Calu3 (cell line): ENCODE data around the gene NR1I3. TPM values are rescaled to one million over a fixed set of nuclear protein-coding genes. Genes with fewer than 3 reads are reported as not detected.

Source experiments
- BruUV-seq: library from RNA; stranded (reverse); fragments of 400-500 nt; replicated peaks from 2 replicates; lab custom pipeline; 2021; lab: Mats Ljungman, UMichigan
- CTCF ChIA-PET: fragments of 300-600 bp; sonication (Branson Sonifier 250); formaldehyde crosslinking; loops from one replicate; lab custom pipeline; 2022; ENCODE audit warnings: antibody characterized with exemption; lab: Charles Lee
- DNase-seq: peaks from one replicate; pipeline ENCODE4 v3.0.0; 2022
- H3K27ac Mint-ChIP-seq: one replicate; pipeline ENCODE4 v1.8.0; 2022; ENCODE audit warnings: mixed read lengths; ENCODE audit not compliant: unreplicated experiment
- H3K27me3 Mint-ChIP-seq: one replicate; pipeline ENCODE4 v1.8.0; 2022; ENCODE audit warnings: mixed read lengths; ENCODE audit not compliant: unreplicated experiment
- H3K36me3 Mint-ChIP-seq: one replicate; pipeline ENCODE4 v1.8.0; 2022; ENCODE audit warnings: mild to moderate bottlenecking, moderate library complexity, mixed read lengths; ENCODE audit not compliant: insufficient read depth, unreplicated experiment
- H3K4me1 Mint-ChIP-seq: one replicate; pipeline ENCODE4 v1.8.0; 2022; ENCODE audit warnings: mild to moderate bottlenecking, low read depth, mixed read lengths; ENCODE audit not compliant: unreplicated experiment
- H3K4me3 Mint-ChIP-seq: one replicate; pipeline ENCODE4 v1.8.0; 2022; ENCODE audit warnings: mild to moderate bottlenecking, low read depth, moderate library complexity, mixed read lengths; ENCODE audit not compliant: unreplicated experiment
- H3K9me3 Mint-ChIP-seq: one replicate; pipeline ENCODE4 v1.8.0; 2022; ENCODE audit warnings: low read depth, mixed read lengths; ENCODE audit not compliant: unreplicated experiment
- CTCF ChIP-seq: fragments of 200-600 bp; IDR thresholded peaks from one replicate; pipeline ENCODE4 v1.8.0; 2022; ENCODE audit warnings: antibody characterized with exemption; ENCODE audit not compliant: unreplicated experiment
- intact Hi-C: fragments of 100-400 bp; cut with micrococcal nuclease; formaldehyde crosslinking; loops from one replicate; pipeline ENCODE4 v1.10.0; 2022; ENCODE audit not compliant: unreplicated experiment
- total RNA-seq: library from RNA; stranded (reverse); gene quantifications from 2 replicates; pipeline ENCODE4 v1.2.3, GENCODE V29; 2022

The NR1I3 gene
- total RNA-seq, 1 experiment from 2014 or later, result not detected

DNA sequence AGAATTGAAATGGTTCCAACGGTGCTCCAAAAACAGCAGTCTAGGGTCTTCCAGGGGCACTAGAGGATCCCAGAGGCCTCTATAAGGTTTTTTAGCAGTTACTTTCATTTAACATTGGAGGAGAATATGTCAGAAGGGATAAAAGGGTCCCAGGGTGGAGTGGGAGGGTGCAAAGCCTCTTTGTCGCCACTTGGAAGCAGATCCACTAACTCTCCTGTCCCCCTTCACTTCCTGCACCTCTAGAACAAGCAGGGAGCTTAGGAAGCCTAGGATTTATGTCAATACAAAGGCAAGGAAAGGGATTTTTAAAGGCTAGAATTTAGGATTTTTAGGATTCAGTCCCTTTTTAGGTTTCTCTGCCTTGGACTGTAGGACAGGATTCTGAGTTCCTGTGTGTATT, 28.8 kb upstream of the NR1I3 start:
- Mint-ChIP-seq H3K27ac (no peak overlapping the region), H3K9me3 (no peaks in the 10 kb centered on the region), H3K36me3 (no peaks in the 10 kb centered on the region), H3K4me3 (no peak overlapping the region), H3K4me1 (no peaks in the 10 kb centered on the region), H3K27me3 (peaks cover 43% of the 10 kb centered on the region)
- no peak for TF ChIP-seq CTCF
- DNase-seq, result no peak
- no TSS peak for BruUV-seq
- CTCF ChIA-PET, result no interaction called here
- intact Hi-C loops, result no loop called here

DNA sequence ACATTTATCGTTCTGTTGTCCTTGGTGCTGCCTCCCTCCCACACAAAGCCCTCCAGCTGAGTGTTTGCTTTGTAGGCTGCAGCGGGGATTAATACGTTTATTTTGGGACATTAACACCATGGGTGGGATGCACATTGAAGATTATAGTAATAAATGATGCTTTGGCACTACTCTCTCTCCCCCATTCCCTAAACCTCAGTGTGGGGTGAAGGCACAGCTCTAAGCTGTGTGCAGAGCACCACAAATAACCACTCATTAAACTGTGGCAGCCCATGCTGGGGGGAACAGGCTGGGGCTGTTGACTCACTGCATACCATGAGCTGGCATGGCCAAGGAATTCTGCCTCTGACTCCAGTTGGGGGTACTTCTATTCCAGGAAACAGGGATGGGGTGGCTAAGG, 28.2 kb upstream of the NR1I3 start:
- no peak for TF ChIP-seq CTCF
- Mint-ChIP-seq H3K4me3 (no peak overlapping the region), H3K36me3 (no peaks in the 10 kb centered on the region), H3K4me1 (peaks cover 4% of the 10 kb centered on the region), H3K27ac (no peak overlapping the region), H3K27me3 (peaks cover 49% of the 10 kb centered on the region), H3K9me3 (no peaks in the 10 kb centered on the region)
- CTCF ChIA-PET, result interaction anchor here (1.2 kb wide), 1 partner anchor 19 kb away, joined by 3 read pairs; no protein-coding TSS in a partner anchor
- no peak for DNase-seq
- no TSS peak for BruUV-seq
- intact Hi-C loops, result no loop called here

- TF ChIP-seq CTCF, result no peak
- Mint-ChIP-seq H3K27me3 (peaks cover 58% of the 10 kb centered on the region), H3K4me1 (peaks cover 13% of the 10 kb centered on the region), H3K9me3 (no peaks in the 10 kb centered on the region), H3K4me3 (no peak overlapping the region), H3K27ac (no peak overlapping the region), H3K36me3 (no peaks in the 10 kb centered on the region)
- intact Hi-C loops, result no loop called here
- no TSS peak for BruUV-seq
- CTCF ChIA-PET, result interaction anchor here (1.2 kb wide), 1 partner anchor 18 kb away, joined by 3 read pairs; no protein-coding TSS in a partner anchor
- no peak for DNase-seq
These were observed 27.3 kb upstream of the NR1I3 start for GRCh38 chr1:161265305-161265704.

DNA sequence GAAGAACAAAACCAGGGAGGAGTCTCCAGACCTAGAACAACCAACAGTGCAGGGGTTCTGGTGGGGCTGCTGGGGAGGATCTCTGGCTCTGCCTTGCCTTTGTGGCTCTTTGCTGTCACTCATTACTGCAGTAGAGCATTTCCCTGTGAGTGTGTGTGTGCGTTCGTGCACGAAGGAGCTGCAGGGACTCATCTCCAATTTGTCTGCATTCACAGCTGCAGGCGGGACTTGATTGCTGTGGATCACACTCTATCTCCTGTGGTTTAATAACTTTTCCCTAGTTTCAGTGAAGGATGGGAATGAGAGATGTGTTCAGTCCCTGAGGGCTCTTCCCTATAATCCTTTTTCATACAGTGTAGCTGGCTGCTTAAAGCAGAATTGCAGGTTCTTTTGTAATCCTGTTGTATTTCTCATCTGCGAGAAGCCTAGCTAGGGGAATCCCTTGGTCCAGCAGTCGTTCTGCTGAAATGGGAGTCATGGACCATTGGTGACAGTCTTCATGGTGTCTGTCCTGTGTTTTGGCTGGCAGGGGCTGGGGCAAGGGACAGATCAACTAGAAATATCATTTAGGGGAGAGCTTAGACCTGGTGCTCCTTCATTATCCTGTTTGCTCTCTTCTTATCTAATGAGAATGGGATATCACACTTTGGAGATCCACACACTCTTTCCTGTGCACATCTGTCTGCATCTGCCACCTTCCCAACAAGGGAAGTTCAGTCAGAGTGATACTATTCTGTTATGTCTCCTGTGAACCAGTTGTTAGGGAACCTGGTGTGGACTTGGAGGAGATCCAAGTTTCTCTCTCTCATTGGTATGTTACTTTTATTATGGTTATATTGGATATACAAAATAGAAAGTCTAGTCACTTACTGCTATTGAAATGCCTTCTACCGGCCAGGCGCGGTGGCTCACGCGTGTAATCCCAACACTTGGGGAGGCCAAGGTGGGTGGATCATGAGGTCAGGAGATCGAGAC, 23.5 kb upstream of the NR1I3 start:
- intact Hi-C loops, result no loop called here
- H3K4me1 Mint-ChIP-seq, result peaks cover 34% of the 10 kb centered on the region
- H3K4me3 Mint-ChIP-seq, result no peak overlapping the region
- peaks cover 10% of the 10 kb centered on the region for H3K36me3 Mint-ChIP-seq
- no peak for DNase-seq
- H3K27ac Mint-ChIP-seq, result no peak overlapping the region
- H3K27me3 Mint-ChIP-seq, result peaks cover 78% of the 10 kb centered on the region
- no peak for TF ChIP-seq CTCF
- CTCF ChIA-PET, result interaction anchor here (0.6 kb wide), 1 partner anchor 111 kb away, joined by 4 read pairs; no protein-coding TSS in a partner anchor
- BruUV-seq, result no TSS peak
- peaks cover 4% of the 10 kb centered on the region for H3K9me3 Mint-ChIP-seq
